ENCODE measurements around the gene CLNK. TPM values are rescaled to one million over a fixed set of nuclear protein-coding genes. Genes with fewer than 3 reads are reported as not detected.

Gene CLNK
- total RNA-seq, 1 donor from 2014 or later = not detected

GRCh38 chr4:10606483-10607155 lies 77.9 kb downstream of the CLNK start:
- H3K36me3 Mint-ChIP-seq = peaks cover under 1% of the 10 kb centered on the region
- no peak overlapping the region for H3K4me3 Mint-ChIP-seq
- H3K9me3 Mint-ChIP-seq = peaks cover 5% of the 10 kb centered on the region
- no peak overlapping the region for H3K27ac Mint-ChIP-seq
- TF ChIP-seq, protein P1, sequence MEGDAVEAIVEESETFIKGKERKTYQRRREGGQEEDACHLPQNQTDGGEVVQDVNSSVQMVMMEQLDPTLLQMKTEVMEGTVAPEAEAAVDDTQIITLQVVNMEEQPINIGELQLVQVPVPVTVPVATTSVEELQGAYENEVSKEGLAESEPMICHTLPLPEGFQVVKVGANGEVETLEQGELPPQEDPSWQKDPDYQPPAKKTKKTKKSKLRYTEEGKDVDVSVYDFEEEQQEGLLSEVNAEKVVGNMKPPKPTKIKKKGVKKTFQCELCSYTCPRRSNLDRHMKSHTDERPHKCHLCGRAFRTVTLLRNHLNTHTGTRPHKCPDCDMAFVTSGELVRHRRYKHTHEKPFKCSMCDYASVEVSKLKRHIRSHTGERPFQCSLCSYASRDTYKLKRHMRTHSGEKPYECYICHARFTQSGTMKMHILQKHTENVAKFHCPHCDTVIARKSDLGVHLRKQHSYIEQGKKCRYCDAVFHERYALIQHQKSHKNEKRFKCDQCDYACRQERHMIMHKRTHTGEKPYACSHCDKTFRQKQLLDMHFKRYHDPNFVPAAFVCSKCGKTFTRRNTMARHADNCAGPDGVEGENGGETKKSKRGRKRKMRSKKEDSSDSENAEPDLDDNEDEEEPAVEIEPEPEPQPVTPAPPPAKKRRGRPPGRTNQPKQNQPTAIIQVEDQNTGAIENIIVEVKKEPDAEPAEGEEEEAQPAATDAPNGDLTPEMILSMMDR (conservative IDR thresholded peaks at IDR 0.05) = no peak
- no peaks in the 10 kb centered on the region for H3K27me3 Mint-ChIP-seq
- DNase-seq (ENCODE audit: extremely low spot score, unreplicated experiment) = no peak
- peaks cover 1% of the 10 kb centered on the region for H3K4me1 Mint-ChIP-seq (ENCODE audit: unreplicated experiment)

DNA sequence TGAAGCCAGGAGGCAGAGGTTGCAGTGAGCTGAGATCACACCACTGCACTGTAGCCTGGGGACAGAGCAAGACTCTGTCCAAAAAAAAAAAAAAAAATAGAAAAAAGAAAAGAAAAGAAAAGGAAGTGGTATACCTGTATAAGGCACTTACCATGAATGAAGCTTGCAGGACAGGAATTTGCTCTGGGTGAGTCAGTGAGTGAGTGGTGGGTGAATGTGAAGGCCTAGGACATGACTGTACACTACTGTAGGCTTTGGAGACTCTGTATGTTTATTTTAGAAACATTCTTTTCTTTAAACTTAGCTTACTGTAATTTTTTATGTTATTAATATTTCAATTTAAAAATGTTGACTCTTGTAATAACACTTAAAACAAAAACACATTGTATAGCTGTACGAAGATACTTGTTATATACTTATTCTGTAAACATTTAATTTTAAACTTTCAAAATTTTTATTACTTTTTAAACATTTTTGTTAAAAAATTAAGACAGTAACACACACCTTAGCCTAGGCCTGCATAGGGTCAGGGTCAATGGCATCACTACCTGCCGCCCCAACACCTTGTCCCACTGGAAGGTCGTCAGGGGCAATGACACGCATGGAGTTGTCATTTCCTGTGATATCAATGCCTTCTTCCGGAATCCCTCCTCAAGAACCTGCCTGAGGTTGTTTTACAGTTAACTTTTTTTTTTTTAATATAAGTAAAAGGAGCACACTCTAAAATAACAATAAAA lies 78.7 kb downstream of the CLNK start:
- no peaks in the 10 kb centered on the region for H3K36me3 Mint-ChIP-seq
- no peak for DNase-seq (ENCODE audit: extremely low spot score, unreplicated experiment)
- no peak overlapping the region for H3K27ac Mint-ChIP-seq
- H3K4me1 Mint-ChIP-seq (ENCODE audit: unreplicated experiment) = no peaks in the 10 kb centered on the region
- H3K9me3 Mint-ChIP-seq = peaks cover 5% of the 10 kb centered on the region
- H3K27me3 Mint-ChIP-seq = no peaks in the 10 kb centered on the region
- TF ChIP-seq, protein P1 (conservative IDR thresholded peaks at IDR 0.05) = no peak
- no peak overlapping the region for H3K4me3 Mint-ChIP-seq

GRCh38 chr4:10605031-10605430 lies 79.5 kb downstream of the CLNK start:
- no peak for DNase-seq (ENCODE audit: extremely low spot score, unreplicated experiment)
- TF ChIP-seq, protein P1 (conservative IDR thresholded peaks at IDR 0.05) = no peak
- Mint-ChIP-seq H3K4me1 (ENCODE audit: unreplicated experiment) (no peaks in the 10 kb centered on the region), H3K27ac (no peak overlapping the region), H3K9me3 (peaks cover 5% of the 10 kb centered on the region), H3K36me3 (no peaks in the 10 kb centered on the region), H3K4me3 (no peak overlapping the region), H3K27me3 (no peaks in the 10 kb centered on the region)

DNA sequence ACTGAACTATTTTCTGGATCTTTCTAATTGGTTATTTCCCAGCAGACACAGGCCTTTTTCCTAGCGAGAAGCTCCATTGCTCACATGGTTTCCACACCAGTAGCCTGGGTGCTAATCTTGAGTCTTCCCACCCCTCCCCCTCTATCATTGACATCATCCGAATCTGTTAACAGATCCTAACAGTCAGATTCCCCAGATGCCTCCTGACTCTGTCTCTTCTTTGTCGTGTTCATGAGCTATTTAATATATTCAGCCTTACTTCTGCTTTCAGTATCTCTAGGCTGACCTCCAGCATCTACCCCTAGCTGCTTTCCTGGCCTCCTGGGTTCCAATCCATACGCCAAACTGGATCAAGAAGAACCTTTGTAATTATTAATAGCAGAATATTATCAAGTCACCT lies 85.0 kb downstream of the CLNK start:
- H3K36me3 Mint-ChIP-seq = no peaks in the 10 kb centered on the region

GRCh38 chr4:10598829-10599228 lies 85.7 kb downstream of the CLNK start:
- Mint-ChIP-seq H3K4me3 (no peak overlapping the region), H3K4me1 (ENCODE audit: unreplicated experiment) (no peaks in the 10 kb centered on the region), H3K27me3 (no peaks in the 10 kb centered on the region), H3K27ac (no peak overlapping the region), H3K36me3 (no peaks in the 10 kb centered on the region), H3K9me3 (peaks cover 7% of the 10 kb centered on the region)
- no peak for DNase-seq (ENCODE audit: extremely low spot score, unreplicated experiment)
- TF ChIP-seq, protein P1 (conservative IDR thresholded peaks at IDR 0.05) = no peak

More for the DNA sequence above, 85.0 kb downstream of the CLNK start:
- Mint-ChIP-seq H3K4me3 (no peak overlapping the region), H3K27ac (no peak overlapping the region), H3K4me1 (ENCODE audit: unreplicated experiment) (no peaks in the 10 kb centered on the region), H3K9me3 (peaks cover 5% of the 10 kb centered on the region), H3K27me3 (no peaks in the 10 kb centered on the region)
- TF ChIP-seq, protein P1 (conservative IDR thresholded peaks at IDR 0.05) = no peak
- DNase-seq (ENCODE audit: extremely low spot score, unreplicated experiment) = no peak
